Inflammatory macrophage (primary cell): ENCODE measurements around the gene WDR18.

Experiments
- DNase-seq, 2 donors: peaks; one replicate each; pipeline ENCODE4 v3.0.0-alpha.2; 2020 to 2022

WDR18 gene

GRCh38 chr19:1008268-1009040 lies 24.3 kb downstream of the WDR18 start:
- DNase-seq: no peak

DNA sequence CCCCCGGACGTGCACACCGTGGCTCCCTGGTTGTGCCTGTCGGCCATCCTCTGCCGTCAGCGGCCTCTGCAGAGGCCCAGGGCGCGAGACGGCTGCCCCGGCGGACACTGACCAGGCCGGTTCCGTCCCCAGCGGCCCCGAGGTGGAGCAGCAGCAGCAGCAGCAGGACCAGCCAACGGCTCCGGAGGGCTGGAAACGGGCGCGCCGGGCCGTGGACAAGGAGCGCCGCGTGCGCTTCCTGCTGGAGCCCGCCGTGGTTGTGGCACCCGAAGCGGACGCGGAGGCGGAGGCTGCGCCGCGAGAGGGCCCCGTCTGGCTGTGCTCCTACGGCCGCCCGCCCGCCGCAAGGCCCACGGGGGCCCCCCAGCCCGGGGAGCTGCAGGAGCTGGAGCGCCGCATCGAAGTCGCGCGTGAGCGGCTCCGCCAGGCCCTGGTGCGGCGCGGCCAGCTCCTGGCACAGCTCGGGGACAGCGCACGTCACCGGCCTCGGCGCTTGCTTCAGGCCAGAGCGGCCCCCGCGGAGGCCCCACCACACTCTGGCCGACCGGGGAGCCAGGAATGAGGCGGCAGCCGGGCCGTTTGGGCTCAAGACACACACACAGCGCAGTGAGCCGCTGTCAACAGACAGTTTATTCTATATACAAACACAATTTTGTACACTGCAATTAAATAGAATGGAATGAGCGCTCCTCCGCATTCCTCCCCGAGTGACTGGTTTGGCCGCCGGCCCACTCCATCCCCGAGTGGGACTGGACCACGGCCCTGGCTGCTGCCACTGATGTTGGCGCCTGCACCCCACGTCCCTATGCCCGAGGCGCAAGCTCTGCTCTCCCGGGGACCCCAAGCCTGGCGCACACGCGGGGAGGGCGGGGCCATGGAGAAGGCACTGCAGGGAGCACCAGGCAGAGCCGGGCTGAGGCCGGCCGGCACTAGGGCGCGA lies 25.2 kb downstream of the WDR18 start:
- DNase-seq: no peak

- DNase-seq: no peak
Measured at GRCh38 chr19:1009981-1010538, 25.9 kb downstream of the WDR18 start.

DNA sequence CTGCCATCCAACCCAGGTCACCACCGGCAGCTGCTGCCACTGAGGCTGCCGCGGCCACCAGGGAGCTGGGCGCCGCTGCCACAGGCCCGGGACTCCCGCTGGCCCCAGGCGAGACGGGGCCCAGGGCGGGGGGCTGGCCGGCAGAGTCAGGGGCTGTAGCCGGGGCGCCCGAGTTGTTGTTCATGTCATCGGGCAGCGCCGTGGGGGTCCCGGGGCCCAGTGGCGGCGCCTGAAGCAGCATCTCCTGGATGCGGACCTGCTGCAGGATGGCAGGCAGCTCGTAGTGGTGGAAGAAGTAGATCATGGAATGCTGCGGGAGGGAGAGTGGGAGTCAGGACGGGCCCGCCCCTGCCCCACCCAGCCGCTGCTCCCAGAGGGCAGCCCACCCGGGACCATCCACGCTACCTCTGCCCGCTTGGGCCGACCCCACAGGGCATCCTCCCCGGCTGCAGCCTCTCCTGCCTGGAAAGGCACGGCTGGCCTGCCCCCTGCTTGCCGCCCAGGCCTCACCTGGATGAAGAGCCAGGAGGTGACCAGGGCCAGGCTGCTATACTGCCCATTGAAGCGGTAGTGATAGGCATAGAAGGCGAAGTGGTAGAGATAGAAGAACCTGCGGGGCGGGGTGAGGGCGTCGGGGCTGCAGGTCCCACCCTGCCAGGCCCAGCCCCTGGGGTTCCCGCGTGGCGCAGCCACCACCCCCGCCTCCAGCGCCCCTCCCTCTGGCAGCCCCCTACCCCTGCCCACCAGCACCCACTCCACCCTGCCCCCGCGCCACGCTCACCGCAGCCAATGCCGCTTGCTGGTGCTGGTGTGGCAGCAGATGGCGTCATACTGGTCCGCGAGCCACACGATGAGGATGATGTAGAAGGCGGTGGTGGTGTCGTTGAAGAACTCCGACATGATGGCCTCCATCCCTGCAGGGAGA lies 26.7 kb downstream of the WDR18 start:
- no peak for DNase-seq

GRCh38 chr19:1011831-1012333 lies 27.7 kb downstream of the WDR18 start:
- DNase-seq: no peak

DNA sequence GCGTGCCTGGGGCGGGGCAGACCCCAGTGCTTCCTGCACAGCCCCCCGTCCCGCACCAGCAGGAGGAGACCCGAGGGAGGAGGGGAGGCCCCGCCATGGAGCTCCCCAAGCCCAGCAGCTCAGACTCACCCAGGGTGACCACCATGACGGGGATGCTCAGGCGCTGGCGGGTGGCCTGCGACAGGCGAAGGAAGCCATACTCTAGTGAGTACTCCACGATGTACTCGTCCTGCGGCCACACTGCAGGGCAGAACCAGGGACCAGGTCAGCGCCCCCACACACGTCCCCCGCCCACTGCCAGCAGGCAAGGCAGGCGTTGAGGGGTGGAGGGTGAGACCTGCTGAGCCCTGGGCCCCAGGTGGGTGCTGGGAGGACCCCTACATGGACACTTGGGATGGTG lies 28.2 kb downstream of the WDR18 start:
- DNase-seq: no peak

DNA sequence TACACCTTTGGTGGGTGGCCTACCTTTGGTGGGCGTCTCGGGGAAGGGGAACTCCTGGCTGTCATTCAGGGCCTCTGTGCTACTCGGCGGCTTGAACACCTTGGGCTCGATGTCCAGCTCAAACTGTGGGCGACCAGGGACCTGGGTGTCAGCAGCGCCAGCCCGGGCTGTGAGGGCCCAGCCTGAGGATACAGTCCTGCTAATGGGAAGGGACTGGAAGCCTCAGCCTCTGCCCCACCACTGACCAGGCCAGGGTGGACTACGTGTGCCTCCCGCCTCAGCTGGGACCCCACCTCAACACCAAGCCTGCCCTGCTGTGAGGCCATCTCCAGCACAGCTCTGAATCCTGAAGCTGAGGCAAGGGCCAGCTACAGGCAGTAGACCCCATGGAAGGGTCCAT lies 29.1 kb downstream of the WDR18 start:
- no peak for DNase-seq

GRCh38 chr19:1014161-1015060 lies 30.3 kb downstream of the WDR18 start:
- DNase-seq: no peak

DNA sequence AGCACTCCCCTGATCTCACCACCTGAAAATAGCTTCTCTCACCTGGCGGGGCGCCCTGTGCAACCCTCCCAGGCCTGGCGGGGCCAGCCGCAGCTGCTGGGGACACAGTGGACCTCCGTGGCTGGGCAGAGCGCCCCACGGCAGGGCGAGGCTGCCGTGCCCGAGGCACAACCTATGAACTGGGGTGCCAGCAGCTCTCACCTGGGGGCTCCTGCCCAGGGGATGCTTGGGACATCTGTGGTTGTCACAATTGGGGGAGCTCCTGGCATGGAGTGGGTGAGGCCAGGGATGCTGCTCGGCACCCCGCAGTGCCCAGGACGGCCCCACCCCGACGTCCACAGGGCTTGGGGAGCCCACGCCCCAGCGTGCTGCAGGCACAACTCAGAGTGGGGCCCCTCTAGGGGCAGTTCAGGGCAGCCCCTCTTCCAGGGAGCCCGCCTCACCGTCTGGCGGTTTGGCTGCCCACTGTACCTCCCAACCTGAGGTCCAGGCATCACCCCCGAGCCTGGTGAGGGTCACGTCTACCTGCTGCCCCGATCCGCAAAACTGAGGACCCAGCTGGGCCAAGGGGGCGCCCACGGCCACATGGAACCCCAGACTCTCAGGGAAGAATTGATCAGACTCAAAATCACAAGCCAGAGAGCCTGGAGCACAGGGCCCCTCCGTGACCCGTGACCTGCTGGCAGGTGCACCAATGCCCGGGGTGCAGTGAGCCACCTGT lies 31.1 kb downstream of the WDR18 start:
- DNase-seq: no peak

DNA sequence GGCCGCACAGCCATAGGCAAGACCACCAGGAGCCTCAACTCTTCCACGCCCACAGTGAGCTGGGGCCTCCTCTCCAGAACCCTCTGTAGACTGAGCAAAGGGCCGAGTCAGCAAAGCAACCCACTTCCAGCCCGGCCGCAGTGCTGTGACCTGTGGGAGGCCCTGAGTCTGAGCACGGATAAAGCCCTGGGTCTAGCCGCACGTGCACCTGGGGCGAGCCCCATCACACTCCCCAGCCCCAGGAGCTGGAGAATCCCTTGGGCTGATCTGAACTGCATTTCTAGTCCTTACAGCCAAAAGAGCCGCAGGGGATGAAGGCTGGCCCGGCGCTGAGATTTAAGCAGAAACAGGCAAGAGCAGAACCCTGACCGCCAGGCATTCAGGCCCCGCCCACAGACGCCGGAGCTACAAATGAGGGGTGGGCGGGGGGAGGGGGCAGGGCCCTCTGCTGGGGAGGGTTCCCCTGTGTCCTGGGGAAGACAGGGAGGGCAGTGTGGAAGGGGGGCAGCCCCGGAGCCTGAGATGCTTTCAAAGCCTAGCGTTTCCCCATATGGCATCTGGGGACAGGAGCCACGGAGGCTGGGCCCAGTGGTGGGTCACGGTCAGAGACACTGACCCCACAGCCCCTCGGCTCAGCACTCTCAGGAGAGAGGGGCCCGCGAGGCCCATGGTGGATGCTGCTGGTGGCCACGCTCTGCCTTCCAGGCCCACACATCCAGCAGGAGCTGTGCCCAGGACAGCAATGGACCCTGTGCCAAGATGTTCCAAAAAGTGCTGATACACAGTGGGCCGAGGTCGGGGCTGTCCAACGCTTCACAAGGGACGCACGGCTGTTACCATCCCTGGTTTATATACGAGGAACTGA lies 31.9 kb downstream of the WDR18 start:
- no peak for DNase-seq

DNA sequence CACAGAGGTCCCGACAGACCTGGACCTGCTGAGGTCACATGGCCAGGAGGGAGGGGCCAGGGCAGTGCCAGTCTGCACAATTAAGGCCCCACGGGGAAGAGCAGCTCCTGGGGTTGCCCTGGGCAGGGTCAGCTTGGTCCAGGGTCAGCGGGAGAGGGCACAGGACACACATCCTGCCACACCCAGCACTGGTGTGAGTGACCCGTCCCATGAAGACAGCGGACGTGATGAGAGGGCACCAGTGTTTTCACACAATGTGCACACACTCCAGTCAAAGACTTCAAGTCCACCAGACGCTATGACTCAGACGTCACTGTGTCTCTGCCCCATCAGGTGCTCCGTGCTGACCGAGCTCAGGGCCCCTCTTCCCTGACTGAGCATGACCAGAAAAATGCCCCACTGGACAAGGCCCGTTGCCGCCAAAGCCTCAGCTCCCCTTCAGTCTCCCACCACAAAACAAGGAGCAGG lies 32.5 kb downstream of the WDR18 start:
- peak in 1 of 2 donors; percentile 19 for DNase-seq

GRCh38 chr19:1017115-1017905 lies 33.2 kb downstream of the WDR18 start:
- DNase-seq: peak in 1 of 2 donors; percentile 21

DNA sequence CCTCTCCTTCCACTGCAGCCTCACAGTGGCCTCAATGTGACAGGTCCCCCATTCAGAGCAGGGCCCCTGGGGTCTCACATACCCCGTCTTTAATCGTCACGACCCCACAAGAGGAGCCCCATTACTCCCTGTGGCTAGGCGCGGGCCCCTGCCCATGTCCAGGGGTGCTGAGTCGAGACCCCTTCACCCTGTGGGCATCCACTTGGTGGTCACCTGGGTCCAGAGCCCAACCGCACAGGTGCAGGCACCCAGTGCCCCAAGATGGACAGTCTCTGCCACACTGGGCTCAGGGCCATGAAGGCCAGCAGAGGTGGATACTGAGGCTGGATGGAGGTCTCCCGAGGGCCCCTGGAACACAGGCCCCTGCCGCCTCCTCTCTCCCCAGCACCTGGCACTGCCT lies 33.8 kb downstream of the WDR18 start:
- no peak for DNase-seq

DNA sequence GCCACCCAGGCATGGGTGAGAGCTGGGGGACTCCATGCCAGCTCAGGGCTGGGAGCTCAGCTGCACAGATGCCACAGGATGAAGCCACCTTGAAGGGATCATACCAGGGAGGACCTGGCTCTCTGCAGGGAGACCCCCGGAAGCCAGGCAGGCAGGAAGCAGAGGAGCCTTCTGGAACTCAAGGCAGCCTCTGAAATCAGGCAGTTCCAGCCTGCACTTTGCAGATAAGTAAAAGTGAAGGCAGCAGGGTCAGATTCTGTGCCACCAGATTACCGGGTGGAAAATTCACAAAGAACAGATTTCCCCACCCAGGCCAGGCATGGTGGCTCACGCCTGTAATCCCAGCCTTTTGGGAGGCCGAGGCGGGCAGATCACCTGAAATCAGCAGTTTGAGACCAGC lies 34.2 kb downstream of the WDR18 start:
- no peak for DNase-seq

DNA sequence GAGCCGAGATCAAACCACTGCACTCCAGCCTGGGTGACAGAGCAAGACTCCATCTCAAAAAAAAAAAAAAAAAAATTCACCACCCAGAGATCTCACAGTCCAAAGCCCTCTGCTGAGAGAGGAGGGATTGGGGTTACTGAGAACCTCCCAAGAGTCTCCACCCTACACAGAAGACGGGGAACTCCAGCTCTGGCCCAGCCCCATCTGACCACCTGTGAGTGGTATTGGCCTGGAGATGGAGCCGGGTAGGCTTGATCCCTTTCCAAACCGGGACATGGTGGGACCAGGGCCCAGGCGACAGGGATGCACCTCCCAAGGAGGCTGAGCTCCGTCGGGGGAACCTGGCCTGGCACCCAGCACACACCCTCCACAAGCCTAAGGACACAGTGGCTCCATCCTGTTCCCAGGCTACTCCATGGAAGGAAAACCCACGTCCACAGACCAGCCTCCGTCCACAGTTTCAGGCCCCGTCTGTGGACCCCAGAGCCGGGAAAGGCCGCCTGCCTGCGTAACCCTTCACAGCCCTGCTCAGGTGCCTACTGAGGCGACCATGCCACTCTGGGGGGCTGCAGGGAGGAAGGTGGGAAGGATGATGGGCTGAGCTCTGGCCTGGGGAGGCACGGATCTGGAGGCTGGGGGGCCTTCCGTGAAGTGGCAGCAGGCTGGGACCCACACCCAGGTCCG lies 34.9 kb downstream of the WDR18 start:
- DNase-seq: no peak

DNA sequence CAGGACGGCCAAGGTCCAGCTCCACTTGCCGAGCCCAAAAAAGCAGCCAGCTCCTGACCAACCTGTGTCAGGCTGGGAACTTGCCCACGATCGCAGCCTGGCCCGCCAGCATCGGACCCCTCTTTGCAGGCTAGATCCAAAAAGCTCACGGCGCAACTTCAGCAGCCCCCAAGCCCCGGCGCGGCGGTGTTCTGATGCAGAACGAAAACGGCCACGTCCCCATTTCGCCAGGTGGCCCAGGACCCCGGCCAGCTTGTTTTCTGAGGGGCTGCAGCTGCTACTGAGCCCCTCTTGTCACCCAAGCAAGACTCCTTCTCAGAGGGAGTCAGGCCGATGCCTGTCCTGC lies 35.4 kb downstream of the WDR18 start:
- no peak for DNase-seq

- DNase-seq: peak in 1 of 2 donors; percentile 41
Measured at GRCh38 chr19:1019980-1020867, 36.1 kb downstream of the WDR18 start.
